Gastrocnemius medialis (tissue), 4 donors: ENCODE results near the gene BCAS4. TPM values are rescaled to one million over a fixed set of nuclear protein-coding genes. Genes with fewer than 3 reads are reported as not detected.

Experiments
- ATAC-seq, 2 donors: fragments of 150-250 bp; one replicate each; pipeline ENCODE4 v1.9.1; 2016
- DNase-seq, 2 donors: peaks; one replicate each; pipeline ENCODE4 v3.0.0-alpha.2; 2019
- H3K27ac ChIP-seq, 4 donors: fragments of 200-600 bp; sonication (generic); 1 replicate in 1 of 4; 2 replicates in 3 of 4; pipeline ENCODE4 v1.5.1; 2016 to 2018; ENCODE audit warnings: mild to moderate bottlenecking in 2 of 4, moderate library complexity in 1 of 4
- H3K27me3 ChIP-seq, 3 donors: fragments of 200-600 bp; sonication (generic) in 2 of 3; 1 replicate in 1 of 3; 2 replicates in 2 of 3; pipeline versions ENCODE4 v1.5.1 to v1.6.0; 2016 to 2019; ENCODE audit warnings: mild to moderate bottlenecking in 1 of 3, moderate library complexity in 1 of 3
- H3K36me3 ChIP-seq, 2 donors: fragments of 200-600 bp; sonication (generic) in 1 of 2; one replicate each; pipeline ENCODE4 v1.5.1; 2017 to 2018
- H3K4me1 ChIP-seq, 2 donors: fragments of 200-600 bp; sonication (generic) in 1 of 2; one replicate each; pipeline ENCODE4 v1.5.1; 2016 to 2017; ENCODE audit warnings: mild to moderate bottlenecking in 2 of 2
- H3K4me3 ChIP-seq, 4 donors: fragments of 200-600 bp; sonication (generic) in 3 of 4; 1 replicate in 1 of 4; 2 replicates in 3 of 4; pipeline ENCODE4 v1.5.1; 2016 to 2019; ENCODE audit warnings: mild to moderate bottlenecking in 2 of 4
- H3K9me3 ChIP-seq, 3 donors: fragments of 200-600 bp; sonication (generic) in 2 of 3; 1 replicate in 1 of 3; 2 replicates in 2 of 3; pipeline ENCODE4 v1.5.1; 2016 to 2019
- POLR2A ChIP-seq, 2 donors: fragments of 450-650 bp; IDR thresholded peaks; one replicate each; pipeline ENCODE4 v1.6.1; 2017; ENCODE audit warnings: antibody characterized with exemption in 2 of 2, mild to moderate bottlenecking in 2 of 2, moderate library complexity in 2 of 2
- in situ Hi-C, 4 donors: fragments of 200-750 bp; cut with MboI; loops; one replicate each; pipeline versions ENCODE4 v1.15.0 to v1.8.0; 2017; ENCODE audit warnings: low sequenced_read_pairs in 4 of 4
- intact Hi-C: fragments of 100-400 bp; cut with DNase I; formaldehyde crosslinking; loops from one replicate; pipeline ENCODE4 v1.15.1; 2023; ENCODE audit warnings: low total_unique reads
- total RNA-seq, 4 donors: library from RNA; depleted of rRNA; stranded (reverse); fragments of >200 nt; gene quantifications; one replicate each; pipeline versions ENCODE4 v1.1.0 to v1.2.3, GENCODE V29; 2016
- TF ChIP-seq, protein P1 (sequence below), 5 experiments: fragments of 450-650 bp in 3 of 5; fragments of 200-600 bp in 2 of 5; sonication (generic) in 2 of 5; IDR thresholded peaks in 4 of 5; conservative IDR thresholded peaks in 1 of 5; 1 replicate in 4 of 5; 2 replicates in 1 of 5; pipeline ENCODE4 v1.5.1; 2016 to 2019; ENCODE audit warnings: antibody characterized with exemption in 5 of 5, mild to moderate bottlenecking in 3 of 5, moderate library complexity in 3 of 5

The BCAS4 gene
- total RNA-seq, 4 donors from 2014 or later: 0.16 to 2.2 (median 0.51) TPM; not detected in 1

DNA sequence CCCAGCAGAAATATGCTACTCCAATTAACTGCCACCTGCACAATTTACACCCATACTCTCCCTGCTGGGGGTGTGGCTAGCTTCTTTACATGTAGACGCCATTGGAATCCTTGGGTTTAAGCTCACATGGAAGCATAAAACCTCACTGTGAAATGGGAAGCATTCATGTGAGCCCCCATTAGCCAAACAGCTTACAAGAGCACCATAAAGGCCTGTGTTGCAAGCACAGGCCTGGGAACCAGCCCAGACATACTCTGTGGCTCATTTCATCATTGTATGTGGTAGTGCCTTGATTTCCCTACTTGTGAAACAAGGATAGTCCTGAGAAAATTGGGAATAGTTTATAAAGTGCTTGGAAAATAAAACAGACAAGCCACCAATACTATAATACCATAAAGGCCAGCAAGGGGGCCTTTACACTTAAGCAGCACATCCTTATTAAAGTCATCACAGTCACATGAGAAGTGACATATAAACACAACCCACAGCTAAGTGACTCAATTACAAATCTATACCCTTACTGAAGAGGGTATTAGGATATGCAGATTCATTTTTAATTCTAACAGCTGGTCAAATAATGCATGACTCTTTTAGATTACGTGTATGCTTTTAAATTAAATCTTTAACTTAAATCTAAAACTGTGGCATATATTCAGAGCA, 129.5 kb downstream of the BCAS4 start:
- H3K27me3 ChIP-seq: no peaks in the 10 kb centered on the region
- ATAC-seq: no peak
- no peak for TF ChIP-seq POLR2A (IDR thresholded peaks at IDR 0.05)
- TF ChIP-seq, protein P1, sequence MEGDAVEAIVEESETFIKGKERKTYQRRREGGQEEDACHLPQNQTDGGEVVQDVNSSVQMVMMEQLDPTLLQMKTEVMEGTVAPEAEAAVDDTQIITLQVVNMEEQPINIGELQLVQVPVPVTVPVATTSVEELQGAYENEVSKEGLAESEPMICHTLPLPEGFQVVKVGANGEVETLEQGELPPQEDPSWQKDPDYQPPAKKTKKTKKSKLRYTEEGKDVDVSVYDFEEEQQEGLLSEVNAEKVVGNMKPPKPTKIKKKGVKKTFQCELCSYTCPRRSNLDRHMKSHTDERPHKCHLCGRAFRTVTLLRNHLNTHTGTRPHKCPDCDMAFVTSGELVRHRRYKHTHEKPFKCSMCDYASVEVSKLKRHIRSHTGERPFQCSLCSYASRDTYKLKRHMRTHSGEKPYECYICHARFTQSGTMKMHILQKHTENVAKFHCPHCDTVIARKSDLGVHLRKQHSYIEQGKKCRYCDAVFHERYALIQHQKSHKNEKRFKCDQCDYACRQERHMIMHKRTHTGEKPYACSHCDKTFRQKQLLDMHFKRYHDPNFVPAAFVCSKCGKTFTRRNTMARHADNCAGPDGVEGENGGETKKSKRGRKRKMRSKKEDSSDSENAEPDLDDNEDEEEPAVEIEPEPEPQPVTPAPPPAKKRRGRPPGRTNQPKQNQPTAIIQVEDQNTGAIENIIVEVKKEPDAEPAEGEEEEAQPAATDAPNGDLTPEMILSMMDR (IDR thresholded peaks at IDR 0.05 in 4 of 5, conservative IDR thresholded peaks at IDR 0.05 in 1 of 5): no peak
- no peaks in the 10 kb centered on the region for H3K36me3 ChIP-seq
- peaks cover 57 to 73% of the 10 kb centered on the region in 2 donors for H3K4me1 ChIP-seq
- no peaks in the 10 kb centered on the region for H3K9me3 ChIP-seq
- no peak overlapping the region for H3K27ac ChIP-seq
- in situ Hi-C loops (loop anchor here in 1 of 4 donors (10.0 kb wide), 1 partner anchor 130 kb away; the partner anchor contains the start of gene BCAS4), intact Hi-C loops (no loop called here)
- H3K4me3 ChIP-seq: no peak overlapping the region
- no peak for DNase-seq

DNA sequence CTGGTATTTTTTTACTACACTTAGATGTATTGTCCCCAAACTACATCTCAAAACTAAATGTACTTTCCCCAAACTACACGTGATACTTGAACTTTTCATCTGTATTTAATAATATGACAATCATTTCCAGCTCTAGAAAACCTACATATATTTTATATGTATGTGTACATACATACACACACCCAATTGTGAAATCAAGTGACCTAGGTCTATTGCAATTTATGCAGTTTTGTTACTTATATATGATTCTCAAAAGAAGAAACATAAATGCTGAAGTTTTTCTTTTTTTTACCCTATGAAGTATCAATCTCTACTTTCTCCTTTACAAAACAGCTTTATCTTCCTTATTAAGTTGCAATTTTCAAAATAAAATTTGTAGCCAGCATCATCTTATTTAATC, 131.7 kb downstream of the BCAS4 start:
- Histone ChIP-seq H3K4me3 (no peak overlapping the region), H3K27ac (no peak overlapping the region), H3K4me1 (peaks cover 48 to 63% of the 10 kb centered on the region in 2 donors), H3K9me3 (no peaks in the 10 kb centered on the region), H3K36me3 (no peaks in the 10 kb centered on the region), H3K27me3 (no peaks in the 10 kb centered on the region)
- intact Hi-C loops: no loop called here
- in situ Hi-C loops: loop anchor here in 1 of 4 donors (10.0 kb wide), 1 partner anchor 132 kb away; the partner anchor contains the start of gene BCAS4
- no peak for DNase-seq
- no peak for ATAC-seq
- TF ChIP-seq POLR2A (IDR thresholded peaks at IDR 0.05): no peak
- TF ChIP-seq, protein P1 (IDR thresholded peaks at IDR 0.05 in 4 of 5, conservative IDR thresholded peaks at IDR 0.05 in 1 of 5): no peak

Other genes with a start within 250 kb of the BCAS4 start
- 10 to 100 TPM in 1 of 4 donors, 1 to 10 TPM in 3; 5.3 to 12.5 (median 8.2) TPM for gene RIPOR3, start 103.5 kb upstream of the BCAS4 start, total RNA-seq
- gene PARD6B, start 63.5 kb upstream of the BCAS4 start, total RNA-seq: 10 to 100 TPM in 1 of 4 donors, 1 to 10 TPM in 2, under 1 TPM in 1; 0.72 to 15.3 (median 2.3) TPM
- 10 to 100 TPM; 24.0 to 35.4 (median 31.5) TPM for gene ADNP, start 136.4 kb downstream of the BCAS4 start, total RNA-seq
- gene DPM1, start 163.5 kb downstream of the BCAS4 start, total RNA-seq: 100 to 1,000 TPM in 1 of 4 donors, 10 to 100 TPM in 3; 55.5 to 120 (median 73.7) TPM
- gene MOCS3, start 163.8 kb downstream of the BCAS4 start, total RNA-seq: 1 to 10 TPM; 3.1 to 5.7 (median 4.7) TPM
- not detected for gene KCNG1, start 228.0 kb downstream of the BCAS4 start, total RNA-seq